AG10803 (cell line): Measurements from ENCODE around the gene ABTB2.
"Not testable (repeated sequence)": the region's sequence is repeated elsewhere in the genome, so short reads cannot be mapped to it uniquely, and the experiment has no call there.

Source experiments
- DNase-seq: peaks from one replicate; pipeline ENCODE4 v3.0.0; 2010; ENCODE audit warnings: low read depth
- H3K4me3 ChIP-seq: 2 replicates; pipeline ENCODE4 v1.5.1; 2011; ENCODE audit warnings: mild to moderate bottlenecking, low read length, control low read depth
- TF ChIP-seq, protein P1 (sequence below): conservative IDR thresholded peaks from 2 replicates; pipeline ENCODE4 v1.5.1; 2011; ENCODE audit warnings: mild to moderate bottlenecking, low read length, control low read depth, inconsistent platforms

ABTB2 gene

GRCh38 chr11:34181251-34181650, 176.6 kb downstream of the ABTB2 start:
- no peak for DNase-seq
- H3K4me3 ChIP-seq = no peak overlapping the region
- TF ChIP-seq, protein P1, sequence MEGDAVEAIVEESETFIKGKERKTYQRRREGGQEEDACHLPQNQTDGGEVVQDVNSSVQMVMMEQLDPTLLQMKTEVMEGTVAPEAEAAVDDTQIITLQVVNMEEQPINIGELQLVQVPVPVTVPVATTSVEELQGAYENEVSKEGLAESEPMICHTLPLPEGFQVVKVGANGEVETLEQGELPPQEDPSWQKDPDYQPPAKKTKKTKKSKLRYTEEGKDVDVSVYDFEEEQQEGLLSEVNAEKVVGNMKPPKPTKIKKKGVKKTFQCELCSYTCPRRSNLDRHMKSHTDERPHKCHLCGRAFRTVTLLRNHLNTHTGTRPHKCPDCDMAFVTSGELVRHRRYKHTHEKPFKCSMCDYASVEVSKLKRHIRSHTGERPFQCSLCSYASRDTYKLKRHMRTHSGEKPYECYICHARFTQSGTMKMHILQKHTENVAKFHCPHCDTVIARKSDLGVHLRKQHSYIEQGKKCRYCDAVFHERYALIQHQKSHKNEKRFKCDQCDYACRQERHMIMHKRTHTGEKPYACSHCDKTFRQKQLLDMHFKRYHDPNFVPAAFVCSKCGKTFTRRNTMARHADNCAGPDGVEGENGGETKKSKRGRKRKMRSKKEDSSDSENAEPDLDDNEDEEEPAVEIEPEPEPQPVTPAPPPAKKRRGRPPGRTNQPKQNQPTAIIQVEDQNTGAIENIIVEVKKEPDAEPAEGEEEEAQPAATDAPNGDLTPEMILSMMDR = no peak

- DNase-seq = not testable (repeated sequence)
Observed at GRCh38 chr11:34180814-34181165, 177.0 kb downstream of the ABTB2 start.

DNA sequence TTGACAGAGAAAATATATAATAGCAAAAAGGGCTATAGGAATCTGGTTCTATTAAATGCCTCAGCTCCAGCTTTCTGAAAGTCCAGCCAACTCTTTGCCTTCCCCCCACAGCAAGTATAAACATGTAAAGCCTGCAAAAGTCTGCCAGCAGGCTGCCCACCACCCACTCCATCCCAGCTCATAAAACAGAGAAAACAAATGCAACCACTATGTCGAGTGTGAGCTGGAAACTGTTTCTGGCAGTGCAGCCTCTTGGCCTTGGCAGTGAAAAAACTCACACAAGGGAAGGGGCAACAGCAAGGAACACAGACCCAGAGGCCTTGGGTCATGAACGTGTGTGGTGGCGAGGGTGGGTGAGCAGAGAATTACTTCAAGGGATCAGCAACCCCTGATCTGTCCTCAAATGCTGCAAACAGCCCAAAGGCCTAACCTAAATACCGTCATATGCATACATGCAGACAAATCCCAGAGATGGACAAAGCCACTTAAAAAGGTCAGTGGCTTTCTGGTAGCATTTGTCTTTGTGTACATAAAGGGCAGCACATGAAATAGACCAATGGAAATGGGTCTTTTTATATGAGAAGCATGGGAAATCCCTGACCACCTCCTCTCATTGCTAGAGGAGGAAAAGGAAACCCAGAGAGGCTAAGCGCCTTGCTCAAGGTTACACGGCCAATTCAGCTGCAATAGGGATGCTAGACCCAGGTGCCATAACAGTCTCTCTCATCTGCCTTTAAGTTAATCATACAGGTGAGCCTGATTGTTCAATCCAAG, 177.6 kb downstream of the ABTB2 start:
- DNase-seq = no peak
- no peak overlapping the region for H3K4me3 ChIP-seq
- TF ChIP-seq, protein P1 = no peak

More at GRCh38 chr11:34180814-34181165, 177.0 kb downstream of the ABTB2 start:
- not testable (repeated sequence) for H3K4me3 ChIP-seq

DNA sequence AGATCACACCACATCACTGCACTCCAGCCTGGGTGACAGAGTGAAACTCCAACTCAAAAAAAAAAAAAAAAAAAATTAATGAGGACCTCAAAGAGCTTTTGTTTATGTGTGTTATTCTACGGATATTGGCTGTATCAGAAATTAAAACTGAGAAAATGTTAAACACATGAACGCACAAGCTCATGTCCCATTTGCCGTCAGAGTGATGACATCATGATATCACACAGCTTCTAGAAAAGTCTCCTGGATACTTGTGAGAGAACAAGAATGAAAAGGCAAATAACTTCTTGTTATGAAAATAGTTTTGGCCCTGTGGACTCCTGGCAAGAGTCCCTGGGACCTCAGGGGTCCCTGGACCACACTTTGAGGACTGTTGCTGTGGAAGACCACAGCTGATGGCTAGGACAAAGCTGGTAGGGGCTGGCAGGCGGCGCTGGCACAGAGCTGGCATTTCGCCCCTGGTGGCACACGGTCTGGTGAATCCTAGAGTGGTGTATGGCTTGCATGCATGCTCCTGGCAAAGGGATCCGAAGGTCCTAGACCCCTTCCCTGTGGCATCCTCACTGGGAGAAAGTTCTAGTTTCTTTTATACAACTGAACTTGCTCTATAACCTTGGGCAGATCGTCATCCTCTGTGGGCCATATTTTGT, 178.7 kb downstream of the ABTB2 start:
- no peak for DNase-seq
- H3K4me3 ChIP-seq = no peak overlapping the region
- TF ChIP-seq, protein P1 = no peak

GRCh38 chr11:34178209-34178821, 179.5 kb downstream of the ABTB2 start:
- DNase-seq = no peak
- no peak overlapping the region for H3K4me3 ChIP-seq
- TF ChIP-seq, protein P1 = no peak

- H3K4me3 ChIP-seq = no peak overlapping the region
- TF ChIP-seq, protein P1 = no peak
- no peak for DNase-seq
Observed at GRCh38 chr11:34176751-34177209, 181.0 kb downstream of the ABTB2 start.

GRCh38 chr11:34175284-34176019, 182.4 kb downstream of the ABTB2 start:
- TF ChIP-seq, protein P1 = no peak
- H3K4me3 ChIP-seq = no peak overlapping the region
- DNase-seq = no peak
